Measurements from ENCODE around the gene RMND5B.

RMND5B gene

GRCh38 chr5:178160176-178160575 is 29.4 kb downstream of the RMND5B start:
- no peak for TF ChIP-seq TEAD4 (IDR thresholded peaks at IDR 0.05)
- no peak for TF ChIP-seq EGR1 (IDR thresholded peaks at IDR 0.05)

GRCh38 chr5:178162481-178162880 is 31.7 kb downstream of the RMND5B start:
- TF ChIP-seq EP300 (IDR thresholded peaks at IDR 0.05; ENCODE audit: borderline replicate concordance) (no peak), TAF1 (IDR thresholded peaks at IDR 0.05; ENCODE audit: low read depth) (no peak), CREB1 (IDR thresholded peaks at IDR 0.05; ENCODE audit: low read depth) (no peak), TEAD4 (IDR thresholded peaks at IDR 0.05) (no peak), TCF12 (IDR thresholded peaks at IDR 0.05; ENCODE audit: low read depth) (no peak), CEBPB (IDR thresholded peaks at IDR 0.05) (no peak), ZBTB7A (IDR thresholded peaks at IDR 0.05; ENCODE audit: low read depth) (no peak), USF1 (IDR thresholded peaks at IDR 0.05) (no peak), FOXM1 (IDR thresholded peaks at IDR 0.05; ENCODE audit: borderline replicate concordance, low read depth) (no peak), EGR1 (IDR thresholded peaks at IDR 0.05) (no peak)

GRCh38 chr5:178163772-178164735 is 33.2 kb downstream of the RMND5B start:
- TF ChIP-seq RAD21 (IDR thresholded peaks at IDR 0.05; ENCODE audit: low read depth) (peak; percentile 97), TEAD4 (IDR thresholded peaks at IDR 0.05) (no peak), TCF12 (IDR thresholded peaks at IDR 0.05; ENCODE audit: low read depth) (no peak), MAX (IDR thresholded peaks at IDR 0.05) (peak; percentile 84), CREB1 (IDR thresholded peaks at IDR 0.05; ENCODE audit: low read depth) (no peak), EGR1 (IDR thresholded peaks at IDR 0.05) (no peak)

GRCh38 chr5:178165581-178165980 is 34.8 kb downstream of the RMND5B start:
- TF ChIP-seq YY1 (IDR thresholded peaks at IDR 0.05; ENCODE audit: low read depth) (no peak), TEAD4 (IDR thresholded peaks at IDR 0.05) (no peak), EGR1 (IDR thresholded peaks at IDR 0.05) (no peak), EP300 (IDR thresholded peaks at IDR 0.05; ENCODE audit: borderline replicate concordance) (no peak), RAD21 (IDR thresholded peaks at IDR 0.05; ENCODE audit: low read depth) (no peak), MAX (IDR thresholded peaks at IDR 0.05) (no peak), TCF12 (IDR thresholded peaks at IDR 0.05; ENCODE audit: low read depth) (no peak), ZBTB7A (IDR thresholded peaks at IDR 0.05; ENCODE audit: low read depth) (no peak), CREB1 (IDR thresholded peaks at IDR 0.05; ENCODE audit: low read depth) (no peak), FOXM1 (IDR thresholded peaks at IDR 0.05; ENCODE audit: borderline replicate concordance, low read depth) (no peak), CEBPB (IDR thresholded peaks at IDR 0.05) (no peak), USF1 (IDR thresholded peaks at IDR 0.05) (no peak), TAF1 (IDR thresholded peaks at IDR 0.05; ENCODE audit: low read depth) (no peak), REST (IDR thresholded peaks at IDR 0.05; ENCODE audit: low read depth) (no peak), NFIC (IDR thresholded peaks at IDR 0.05) (no peak)

- TF ChIP-seq TEAD4 (IDR thresholded peaks at IDR 0.05) (no peak), EP300 (IDR thresholded peaks at IDR 0.05; ENCODE audit: borderline replicate concordance) (no peak), TCF12 (IDR thresholded peaks at IDR 0.05; ENCODE audit: low read depth) (no peak), MAX (IDR thresholded peaks at IDR 0.05) (no peak), RAD21 (IDR thresholded peaks at IDR 0.05; ENCODE audit: low read depth) (no peak), CEBPB (IDR thresholded peaks at IDR 0.05) (no peak), ZBTB7A (IDR thresholded peaks at IDR 0.05; ENCODE audit: low read depth) (no peak), REST (IDR thresholded peaks at IDR 0.05; ENCODE audit: low read depth) (no peak), TAF1 (IDR thresholded peaks at IDR 0.05; ENCODE audit: low read depth) (no peak), EGR1 (IDR thresholded peaks at IDR 0.05) (no peak), NFIC (IDR thresholded peaks at IDR 0.05) (no peak), YY1 (IDR thresholded peaks at IDR 0.05; ENCODE audit: low read depth) (no peak), USF1 (IDR thresholded peaks at IDR 0.05) (no peak)
Measured at GRCh38 chr5:178170455-178170854, 39.6 kb downstream of the RMND5B start.

All from Ishikawa (cell line).